K562 (cell line): Measurements from ENCODE around the gene DLAT. TPM values are rescaled to one million over a fixed set of nuclear protein-coding genes. Genes with fewer than 3 reads are reported as not detected.

Source experiments
- CBX2 ChIP-seq: fragments of 200-600 bp; sonication (generic); IDR thresholded peaks from one replicate; pipeline ENCODE4 v1.6.1; 2012; ENCODE audit warnings: mild to moderate bottlenecking, low read length, inconsistent platforms; ENCODE audit not compliant: insufficient read depth, poor library complexity, severe bottlenecking
- CHD4 ChIP-seq: fragments of 200-600 bp; sonication (generic); IDR thresholded peaks from 3 replicates; pipeline ENCODE4 v1.6.1; 2012; ENCODE audit warnings: low read depth, mild to moderate bottlenecking, mixed read lengths, low read length, inconsistent platforms; ENCODE audit not compliant: insufficient read depth, insufficient replicate concordance, poor library complexity, severe bottlenecking
- EHMT2 ChIP-seq: fragments of 450-650 bp; IDR thresholded peaks from 2 replicates; pipeline ENCODE4 v1.6.1; 2018; ENCODE audit warnings: antibody characterized with exemption
- ESRRA ChIP-seq: fragments of 450-650 bp; IDR thresholded peaks from 2 replicates; pipeline ENCODE4 v1.6.1; 2014; ENCODE audit warnings: low read depth, mild to moderate bottlenecking, moderate library complexity, borderline replicate concordance
- GABPB1 ChIP-seq: sonication (generic); formaldehyde crosslinking; IDR thresholded peaks from 2 replicates; pipeline ENCODE4 v1.8.0; 2022; ENCODE audit warnings: mild to moderate bottlenecking, missing genetic modification reagents
- JUND ChIP-seq, 2 experiments: IDR thresholded peaks; 2 replicates in 1 of 2; 3 replicates in 1 of 2; pipeline ENCODE4 v1.6.1; 2011; ENCODE audit warnings: borderline replicate concordance in 2 of 2, low read depth in 2 of 2, low read length in 2 of 2, improper control_type of control experiment in 1 of 2, missing biosample characterization in 1 of 2, missing genetic modification characterization in 1 of 2, missing genetic modification reagents in 1 of 2
- KAT2B ChIP-seq: IDR thresholded peaks from one replicate; pipeline ENCODE4 v1.6.1; 2012; ENCODE audit warnings: low read depth, mild to moderate bottlenecking, control low read depth, inconsistent platforms, low read length, moderate library complexity
- MLLT1 ChIP-seq, 2 experiments: fragments of 450-650 bp; IDR thresholded peaks; 2 replicates each; pipeline ENCODE4 v1.6.1; 2016
- MNT ChIP-seq, 2 experiments: fragments of 450-650 bp; conservative IDR thresholded peaks; 2 replicates each; pipeline ENCODE4 v1.6.1; 2017; ENCODE audit warnings: mild to moderate bottlenecking in 2 of 2, moderate library complexity in 2 of 2
- MTA2 ChIP-seq: fragments of 450-650 bp; IDR thresholded peaks from 2 replicates; pipeline ENCODE4 v1.6.1; 2016; ENCODE audit warnings: low read depth
- NCOA6 ChIP-seq: fragments of 450-650 bp; IDR thresholded peaks from 2 replicates; pipeline ENCODE4 v1.6.1; 2017; ENCODE audit warnings: mild to moderate bottlenecking
- NR2F6 ChIP-seq: fragments of 450-650 bp; formaldehyde crosslinking; IDR thresholded peaks from 2 replicates; pipeline ENCODE4 v1.4.0; 2020; ENCODE audit warnings: mild to moderate bottlenecking
- TAF15 ChIP-seq: fragments of 200-400 bp; formaldehyde crosslinking; IDR thresholded peaks from 2 replicates; pipeline ENCODE4 v1.6.1; 2017; ENCODE audit warnings: mild to moderate bottlenecking, low read depth, low read length, moderate library complexity
- WHSC1 ChIP-seq: IDR thresholded peaks from one replicate; pipeline ENCODE4 v1.6.1; 2012; ENCODE audit warnings: low read length, control low read depth, inconsistent platforms
- polyA plus RNA-seq, 8 experiments: library from polyadenylated mRNA; depleted of rRNA in 4 of 8; stranded (reverse) in 5 of 8; unstranded in 3 of 8; fragments of >200 nt; fragmentation: Nextera tagmentation in 2 of 8; fragmentation: Illumina TruSeq in 1 of 8; extraction: Ambion mirVana in 2 of 8; extraction: Trizol in 1 of 8; gene quantifications; 2 replicates each; pipeline versions ENCODE4 v1.2.1 to v1.2.3, GENCODE V29; 2011 to 2014; ENCODE audit warnings: inconsistent platforms in 1 of 8, missing spikeins in 1 of 8
- total RNA-seq, 7 experiments: library from RNA; depleted of rRNA in 6 of 7; stranded (reverse); fragments of >200 nt in 6 of 7; fragmentation: Illumina TruSeq in 2 of 7; extraction: Trizol in 2 of 7; gene quantifications; 2 replicates each; pipeline versions ENCODE4 v1.2.1 to v1.2.3, GENCODE V29; 2011 to 2021; ENCODE audit warnings: low replicate concordance in 1 of 7
- TF ChIP-seq, protein P1 (sequence below): sonication (generic); formaldehyde crosslinking; IDR thresholded peaks from 2 replicates; pipeline ENCODE4 v1.8.0; 2022; ENCODE audit warnings: mild to moderate bottlenecking, missing genetic modification reagents
- TF ChIP-seq, protein P2 (sequence below): IDR thresholded peaks from 3 replicates; pipeline ENCODE4 v1.6.1; 2011; ENCODE audit warnings: borderline replicate concordance, mild to moderate bottlenecking; ENCODE audit not compliant: insufficient read length, insufficient read depth
- TF ChIP-seq, protein P3 (sequence below): fragments of 450-650 bp; IDR thresholded peaks from 2 replicates; pipeline ENCODE4 v1.6.1; 2018; ENCODE audit not compliant: partially characterized antibody

Gene DLAT
- total and polyA plus RNA-seq, 9 of the 15 experiments (the other 6 are each of a cell fraction or from before 2014, with no cell fraction given) = 41.7 to 152 (median 105) TPM

DNA sequence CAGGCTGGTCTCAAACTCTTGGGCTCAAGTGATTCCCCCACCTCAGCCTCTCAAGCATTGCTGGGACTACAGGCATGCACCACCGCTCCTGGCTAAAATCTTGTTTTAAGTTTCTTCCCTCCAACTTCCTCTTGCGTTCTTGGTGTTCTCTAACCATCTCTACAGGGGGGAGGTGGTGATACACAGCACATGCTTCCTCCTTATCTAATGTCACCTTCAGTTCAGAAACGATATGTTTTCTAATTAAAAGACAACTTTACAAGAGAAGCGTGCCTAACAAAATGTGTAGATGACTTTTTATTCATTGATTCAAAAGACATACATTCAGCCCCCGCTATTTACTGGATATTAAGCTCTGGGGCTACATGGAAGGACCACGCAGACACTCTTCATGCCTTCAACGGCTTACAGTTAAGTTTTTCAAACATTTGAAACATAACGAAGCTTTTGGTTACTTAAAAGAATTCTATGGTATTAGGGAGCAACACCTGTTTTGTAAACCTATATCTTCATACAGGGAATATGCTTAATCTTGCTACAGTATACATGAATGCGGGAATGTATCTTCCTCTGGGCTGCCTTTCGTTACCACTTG is 933 bp upstream of the DLAT start (continued):
- no peak for TF ChIP-seq CBX2
- TF ChIP-seq, protein P1, sequence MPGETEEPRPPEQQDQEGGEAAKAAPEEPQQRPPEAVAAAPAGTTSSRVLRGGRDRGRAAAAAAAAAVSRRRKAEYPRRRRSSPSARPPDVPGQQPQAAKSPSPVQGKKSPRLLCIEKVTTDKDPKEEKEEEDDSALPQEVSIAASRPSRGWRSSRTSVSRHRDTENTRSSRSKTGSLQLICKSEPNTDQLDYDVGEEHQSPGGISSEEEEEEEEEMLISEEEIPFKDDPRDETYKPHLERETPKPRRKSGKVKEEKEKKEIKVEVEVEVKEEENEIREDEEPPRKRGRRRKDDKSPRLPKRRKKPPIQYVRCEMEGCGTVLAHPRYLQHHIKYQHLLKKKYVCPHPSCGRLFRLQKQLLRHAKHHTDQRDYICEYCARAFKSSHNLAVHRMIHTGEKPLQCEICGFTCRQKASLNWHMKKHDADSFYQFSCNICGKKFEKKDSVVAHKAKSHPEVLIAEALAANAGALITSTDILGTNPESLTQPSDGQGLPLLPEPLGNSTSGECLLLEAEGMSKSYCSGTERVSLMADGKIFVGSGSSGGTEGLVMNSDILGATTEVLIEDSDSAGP (CRISPR knock-in tag) = no peak
- TF ChIP-seq KAT2B = no peak
- peak; percentile 50; the same call in 1 of the 2 replicates for TF ChIP-seq NCOA6
- no peak for TF ChIP-seq EHMT2
- 0 out of 2 replicates have a peak, but pooled peaks have one; percentile 31 for TF ChIP-seq JUND (IDR thresholded peaks at IDR 0.05; ENCODE audit: borderline replicate concordance, low read depth, low read length)
- TF ChIP-seq JUND (tag; IDR thresholded peaks at IDR 0.05; ENCODE audit: borderline replicate concordance, low read depth, low read length) = no peak
- no peak for TF ChIP-seq CHD4
- TF ChIP-seq, protein P2, sequence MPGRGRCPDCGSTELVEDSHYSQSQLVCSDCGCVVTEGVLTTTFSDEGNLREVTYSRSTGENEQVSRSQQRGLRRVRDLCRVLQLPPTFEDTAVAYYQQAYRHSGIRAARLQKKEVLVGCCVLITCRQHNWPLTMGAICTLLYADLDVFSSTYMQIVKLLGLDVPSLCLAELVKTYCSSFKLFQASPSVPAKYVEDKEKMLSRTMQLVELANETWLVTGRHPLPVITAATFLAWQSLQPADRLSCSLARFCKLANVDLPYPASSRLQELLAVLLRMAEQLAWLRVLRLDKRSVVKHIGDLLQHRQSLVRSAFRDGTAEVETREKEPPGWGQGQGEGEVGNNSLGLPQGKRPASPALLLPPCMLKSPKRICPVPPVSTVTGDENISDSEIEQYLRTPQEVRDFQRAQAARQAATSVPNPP = no peak
- peak in 1 of 2 experiments; percentile 12; a peak in 1 of 4 replicates for TF ChIP-seq MLLT1 (IDR thresholded peaks at IDR 0.05)
- TF ChIP-seq, protein P3, sequence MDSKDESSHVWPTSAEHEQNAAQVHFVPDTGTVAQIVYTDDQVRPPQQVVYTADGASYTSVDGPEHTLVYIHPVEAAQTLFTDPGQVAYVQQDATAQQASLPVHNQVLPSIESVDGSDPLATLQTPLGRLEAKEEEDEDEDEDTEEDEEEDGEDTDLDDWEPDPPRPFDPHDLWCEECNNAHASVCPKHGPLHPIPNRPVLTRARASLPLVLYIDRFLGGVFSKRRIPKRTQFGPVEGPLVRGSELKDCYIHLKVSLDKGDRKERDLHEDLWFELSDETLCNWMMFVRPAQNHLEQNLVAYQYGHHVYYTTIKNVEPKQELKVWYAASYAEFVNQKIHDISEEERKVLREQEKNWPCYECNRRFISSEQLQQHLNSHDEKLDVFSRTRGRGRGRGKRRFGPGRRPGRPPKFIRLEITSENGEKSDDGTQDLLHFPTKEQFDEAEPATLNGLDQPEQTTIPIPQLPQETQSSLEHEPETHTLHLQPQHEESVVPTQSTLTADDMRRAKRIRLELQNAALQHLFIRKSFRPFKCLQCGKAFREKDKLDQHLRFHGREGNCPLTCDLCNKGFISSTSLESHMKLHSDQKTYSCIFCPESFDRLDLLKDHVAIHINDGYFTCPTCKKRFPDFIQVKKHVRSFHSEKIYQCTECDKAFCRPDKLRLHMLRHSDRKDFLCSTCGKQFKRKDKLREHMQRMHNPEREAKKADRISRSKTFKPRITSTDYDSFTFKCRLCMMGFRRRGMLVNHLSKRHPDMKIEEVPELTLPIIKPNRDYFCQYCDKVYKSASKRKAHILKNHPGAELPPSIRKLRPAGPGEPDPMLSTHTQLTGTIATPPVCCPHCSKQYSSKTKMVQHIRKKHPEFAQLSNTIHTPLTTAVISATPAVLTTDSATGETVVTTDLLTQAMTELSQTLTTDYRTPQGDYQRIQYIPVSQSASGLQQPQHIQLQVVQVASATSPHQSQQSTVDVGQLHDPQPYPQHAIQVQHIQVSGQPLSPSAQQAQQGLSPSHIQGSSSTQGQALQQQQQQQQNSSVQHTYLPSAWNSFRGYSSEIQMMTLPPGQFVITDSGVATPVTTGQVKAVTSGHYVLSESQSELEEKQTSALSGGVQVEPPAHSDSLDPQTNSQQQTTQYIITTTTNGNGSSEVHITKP = peak; percentile 82
- TF ChIP-seq ESRRA = no peak
- 0 out of 2 replicates have a peak, but pooled peaks have one; percentile 16 for TF ChIP-seq MTA2
- TF ChIP-seq GABPB1 (CRISPR knock-in tag) = no peak
- no peak for TF ChIP-seq TAF15
- no peak for TF ChIP-seq WHSC1
- TF ChIP-seq NR2F6 (CRISPR knock-in tag) = no peak
- TF ChIP-seq MNT (conservative IDR thresholded peaks at IDR 0.05) = peak; percentile 17 to 53; a peak in 2 of 4 replicates
